HFFc6 (cell line): ENCODE data around the gene ITGB8. TPM values are rescaled to one million over a fixed set of nuclear protein-coding genes. Genes with fewer than 3 reads are reported as not detected.

Experiments used
- DNase-seq: peaks from one replicate; pipeline ENCODE4 v3.0.0-alpha.2; 2018
- H3K27ac Mint-ChIP-seq: 2 replicates; pipeline ENCODE4 v1.8.0; 2020; ENCODE audit warnings: mild to moderate bottlenecking, mixed read lengths
- H3K27me3 Mint-ChIP-seq: 2 replicates; pipeline ENCODE4 v1.8.0; 2021; ENCODE audit warnings: mild to moderate bottlenecking, moderate library complexity, mixed read lengths; ENCODE audit not compliant: insufficient read depth
- H3K36me3 Mint-ChIP-seq: 2 replicates; pipeline ENCODE4 v1.8.0; 2021; ENCODE audit warnings: low read depth, mixed read lengths
- H3K4me1 Mint-ChIP-seq: 2 replicates; pipeline ENCODE4 v1.8.0; 2020; ENCODE audit warnings: low read depth, mixed read lengths
- H3K4me3 Mint-ChIP-seq: 2 replicates; pipeline ENCODE4 v1.8.0; 2020; ENCODE audit warnings: mild to moderate bottlenecking, moderate library complexity, mixed read lengths
- H3K9me3 Mint-ChIP-seq: 2 replicates; pipeline ENCODE4 v1.8.0; 2020; ENCODE audit warnings: mild to moderate bottlenecking, mixed read lengths
- CTCF ChIP-seq: fragments of 200-600 bp; sonication (generic); IDR thresholded peaks from 2 replicates; pipeline ENCODE4 v1.5.0; 2021; ENCODE audit warnings: antibody characterized with exemption, mild to moderate bottlenecking
- total RNA-seq, 6 experiments: library from RNA; stranded (reverse); fragmentation: NEBNext Ultra II Directional; extraction: Animal tissue kit (Norgen Biotek cat#: 25700); gene quantifications; 2 replicates in 1 of 6; 3 replicates in 5 of 6; pipeline ENCODE4 v1.2.3, GENCODE V29; 2021

ITGB8 gene
- total RNA-seq, 6 experiments from 2014 or later = not detected

- TF ChIP-seq CTCF = no peak
- Mint-ChIP-seq H3K4me1 (no peaks in the 10 kb centered on the region), H3K27me3 (no peaks in the 10 kb centered on the region), H3K36me3 (no peaks in the 10 kb centered on the region; the same call in 1 of the 2 replicates), H3K27ac (no peak overlapping the region), H3K4me3 (no peak overlapping the region), H3K9me3 (peaks cover 17% of the 10 kb centered on the region; the same call in 1 of the 2 replicates)
- no peak for DNase-seq
These were observed 71.4 kb downstream of the ITGB8 start for GRCh38 chr7:20401861-20402746.

GRCh38 chr7:20402747-20403230 is 72.1 kb downstream of the ITGB8 start:
- Mint-ChIP-seq H3K27me3 (no peaks in the 10 kb centered on the region), H3K4me3 (no peak overlapping the region), H3K4me1 (no peaks in the 10 kb centered on the region), H3K36me3 (no peaks in the 10 kb centered on the region; the same call in 1 of the 2 replicates), H3K27ac (no peak overlapping the region), H3K9me3 (peaks cover 17% of the 10 kb centered on the region; the same call in 1 of the 2 replicates)
- TF ChIP-seq CTCF = peak; percentile 71
- no peak for DNase-seq

GRCh38 chr7:20403331-20403730 is 72.6 kb downstream of the ITGB8 start:
- no peak for DNase-seq

GRCh38 chr7:20404320-20404719 is 73.6 kb downstream of the ITGB8 start:
- H3K4me3 Mint-ChIP-seq = no peak overlapping the region
- H3K36me3 Mint-ChIP-seq = no peaks in the 10 kb centered on the region; the same call in 1 of the 2 replicates
- no peaks in the 10 kb centered on the region for H3K4me1 Mint-ChIP-seq
- DNase-seq = no peak
- no peaks in the 10 kb centered on the region for H3K27me3 Mint-ChIP-seq
- peaks cover 17% of the 10 kb centered on the region; the same call in 1 of the 2 replicates for H3K9me3 Mint-ChIP-seq
- TF ChIP-seq CTCF = no peak
- no peak overlapping the region for H3K27ac Mint-ChIP-seq

More at GRCh38 chr7:20403331-20403730, 72.6 kb downstream of the ITGB8 start:
- no peak overlapping the region for H3K4me3 Mint-ChIP-seq
- H3K36me3 Mint-ChIP-seq = no peaks in the 10 kb centered on the region; the same call in 1 of the 2 replicates
- no peaks in the 10 kb centered on the region for H3K4me1 Mint-ChIP-seq
- no peak overlapping the region for H3K27ac Mint-ChIP-seq
- no peak for TF ChIP-seq CTCF
- peaks cover 17% of the 10 kb centered on the region; the same call in 1 of the 2 replicates for H3K9me3 Mint-ChIP-seq
- no peaks in the 10 kb centered on the region for H3K27me3 Mint-ChIP-seq

- peak; percentile 3 for DNase-seq
- no peaks in the 10 kb centered on the region for H3K27me3 Mint-ChIP-seq
- H3K27ac Mint-ChIP-seq = no peak overlapping the region
- peaks cover 17% of the 10 kb centered on the region; the same call in 1 of the 2 replicates for H3K9me3 Mint-ChIP-seq
- no peak for TF ChIP-seq CTCF
- no peaks in the 10 kb centered on the region; the same call in 1 of the 2 replicates for H3K36me3 Mint-ChIP-seq
- no peaks in the 10 kb centered on the region for H3K4me1 Mint-ChIP-seq
- no peak overlapping the region for H3K4me3 Mint-ChIP-seq
These were observed 77.1 kb downstream of the ITGB8 start for GRCh38 chr7:20407585-20408466.
